WTC11 (cell line): Measurements from ENCODE around the gene PCDH9. TPM values are rescaled to one million over a fixed set of nuclear protein-coding genes. Genes with fewer than 3 reads are reported as not detected.

Source experiments
- ATAC-seq: fragments of 200-7000 bp; cut with Tn5 transposase; 2 replicates; pipeline ENCODE4 v1.10.0; 2021; ENCODE audit warnings: mild to moderate bottlenecking, moderate library complexity
- CTCF ChIA-PET: fragments of 300-600 bp; sonication (Branson Sonifier 250); formaldehyde crosslinking; loops from one replicate; lab custom pipeline; 2021; ENCODE audit warnings: antibody characterized with exemption; lab: Charles Lee
- POLR2A ChIA-PET: fragments of 350-600 bp; sonication (Branson Sonifier 250); formaldehyde crosslinking; loops from one replicate; lab custom pipeline; 2021; ENCODE audit warnings: antibody characterized with exemption; lab: Charles Lee
- DNase-seq: peaks from one replicate; pipeline ENCODE4 v3.0.0; 2021; ENCODE audit warnings: low spot score
- H3K27ac Mint-ChIP-seq: 2 replicates; pipeline ENCODE4 v1.8.0; 2021; ENCODE audit warnings: mixed read lengths
- H3K27me3 Mint-ChIP-seq: 2 replicates; pipeline ENCODE4 v1.8.0; 2021; ENCODE audit warnings: low read depth, mild to moderate bottlenecking, moderate library complexity, mixed read lengths
- H3K36me3 Mint-ChIP-seq: 2 replicates; pipeline ENCODE4 v1.8.0; 2021; ENCODE audit warnings: mixed read lengths
- H3K4me1 Mint-ChIP-seq: 2 replicates; pipeline ENCODE4 v1.8.0; 2022; ENCODE audit warnings: mixed read lengths
- H3K4me3 Mint-ChIP-seq: 2 replicates; pipeline ENCODE4 v1.8.0; 2021; ENCODE audit warnings: mild to moderate bottlenecking, moderate library complexity, mixed read lengths
- H3K9me3 Mint-ChIP-seq: 2 replicates; pipeline ENCODE4 v1.8.0; 2021; ENCODE audit warnings: mixed read lengths
- GRHL2 ChIP-seq: fragments of 250-450 bp; sonication (Bioruptor Pico); IDR thresholded peaks from 2 replicates; pipeline ENCODE4 v1.8.0; 2022; ENCODE audit warnings: mild to moderate bottlenecking, moderate library complexity; ENCODE audit not compliant: insufficient replicate concordance, severe bottlenecking
- NFYB ChIP-seq: sonication (generic); formaldehyde crosslinking; conservative IDR thresholded peaks from 2 replicates; pipeline ENCODE4 v1.8.0; 2022; ENCODE audit warnings: low read depth, missing genetic modification reagents
- NR3C1 ChIP-seq: sonication (generic); formaldehyde crosslinking; conservative IDR thresholded peaks from 2 replicates; pipeline ENCODE4 v1.8.1; 2023; ENCODE audit warnings: low read depth, mild to moderate bottlenecking, missing genetic modification reagents
- PRRX2 ChIP-seq: fragments of 250-450 bp; sonication (Bioruptor Pico); IDR thresholded peaks from 2 replicates; pipeline ENCODE4 v1.8.0; 2021; ENCODE audit warnings: mild to moderate bottlenecking
- RELA ChIP-seq: sonication (generic); formaldehyde crosslinking; IDR thresholded peaks from 2 replicates; pipeline ENCODE4 v1.8.1; 2022; ENCODE audit warnings: missing genetic modification reagents, mild to moderate bottlenecking, borderline replicate concordance
- RORB ChIP-seq: fragments of 250-450 bp; sonication (Bioruptor Pico); IDR thresholded peaks from 2 replicates; pipeline ENCODE4 v1.9.0; 2021; ENCODE audit warnings: mild to moderate bottlenecking
- SMAD3 ChIP-seq: sonication (generic); formaldehyde crosslinking; IDR thresholded peaks from 2 replicates; pipeline ENCODE4 v1.8.0; 2022; ENCODE audit warnings: missing genetic modification reagents, mild to moderate bottlenecking, borderline replicate concordance
- TEAD1 ChIP-seq: sonication (generic); formaldehyde crosslinking; IDR thresholded peaks from 2 replicates; pipeline ENCODE4 v1.8.0; 2022; ENCODE audit warnings: mild to moderate bottlenecking, missing genetic modification reagents
- TEAD4 ChIP-seq: sonication (generic); formaldehyde crosslinking; IDR thresholded peaks from 2 replicates; pipeline ENCODE4 v1.8.0; 2022; ENCODE audit warnings: mild to moderate bottlenecking, missing genetic modification reagents
- ZNF263 ChIP-seq: sonication (generic); formaldehyde crosslinking; IDR thresholded peaks from 2 replicates; pipeline ENCODE4 v1.8.1; 2022; ENCODE audit warnings: low read depth, mild to moderate bottlenecking, moderate library complexity, missing genetic modification reagents
- ZNF317 ChIP-seq: sonication (generic); formaldehyde crosslinking; IDR thresholded peaks from 2 replicates; pipeline ENCODE4 v1.8.1; 2023; ENCODE audit warnings: low read depth, mild to moderate bottlenecking, moderate library complexity, missing genetic modification reagents, borderline replicate concordance
- ZNF416 ChIP-seq: fragments of 250-450 bp; sonication (Bioruptor Pico); IDR thresholded peaks from 2 replicates; pipeline ENCODE4 v1.9.0; 2021; ENCODE audit warnings: mild to moderate bottlenecking, inconsistent platforms
- total RNA-seq: library from RNA; stranded (reverse); gene quantifications from 3 replicates; pipeline ENCODE4 v1.2.3, GENCODE V29; 2021
- TF ChIP-seq, protein P1 (sequence below): sonication (generic); formaldehyde crosslinking; IDR thresholded peaks from 2 replicates; pipeline ENCODE4 v1.8.1; 2023; ENCODE audit warnings: mild to moderate bottlenecking, missing genetic modification reagents, moderate library complexity
- TF ChIP-seq, protein P2 (sequence below): sonication (generic); formaldehyde crosslinking; IDR thresholded peaks from 2 replicates; pipeline ENCODE4 v1.8.1; 2023; ENCODE audit warnings: mild to moderate bottlenecking, missing genetic modification reagents
- TF ChIP-seq, protein P3 (sequence below): sonication (generic); formaldehyde crosslinking; conservative IDR thresholded peaks from 2 replicates; pipeline ENCODE4 v1.8.1; 2022; ENCODE audit warnings: mild to moderate bottlenecking, missing genetic modification reagents
- TF ChIP-seq, protein P4 (sequence below): sonication (generic); formaldehyde crosslinking; IDR thresholded peaks from 2 replicates; pipeline ENCODE4 v1.8.1; 2023; ENCODE audit warnings: mild to moderate bottlenecking, moderate library complexity, missing genetic modification reagents
- TF ChIP-seq, protein P5 (sequence below): sonication (generic); formaldehyde crosslinking; IDR thresholded peaks from 2 replicates; pipeline ENCODE4 v1.8.0; 2023; ENCODE audit warnings: mild to moderate bottlenecking, missing genetic modification reagents
- TF ChIP-seq, protein P6 (sequence below): fragments of 250-450 bp; sonication (Bioruptor Pico); IDR thresholded peaks from 2 replicates; pipeline ENCODE4 v1.9.0; 2021; ENCODE audit warnings: mild to moderate bottlenecking
- TF ChIP-seq, protein P7 (sequence below): sonication (generic); formaldehyde crosslinking; IDR thresholded peaks from 2 replicates; pipeline ENCODE4 v1.8.0; 2023; ENCODE audit warnings: missing genetic modification reagents, mild to moderate bottlenecking, borderline replicate concordance

Gene PCDH9
- total RNA-seq, 1 experiment from 2014 or later, result 0.48 TPM

DNA sequence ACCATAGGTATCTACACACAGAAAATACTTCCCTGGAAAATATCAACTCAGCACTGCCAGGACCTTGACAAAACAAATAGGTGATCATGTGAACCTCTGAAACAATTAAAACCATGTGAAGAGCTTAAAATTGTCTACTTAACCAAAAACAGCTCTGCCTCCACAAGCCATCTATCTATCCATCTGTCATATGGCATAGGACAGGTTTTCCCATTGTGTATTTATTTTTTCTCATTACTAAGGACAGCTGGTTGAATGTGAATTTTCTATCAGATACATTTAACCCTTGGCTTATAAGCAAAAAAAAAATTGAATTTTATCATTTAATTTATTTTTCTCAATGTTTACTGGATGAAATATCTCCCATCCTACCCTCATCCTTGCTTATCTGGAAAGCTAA, 279.5 kb downstream of the PCDH9 start:
- H3K9me3 Mint-ChIP-seq, result no peaks in the 10 kb centered on the region
- ATAC-seq (no peak), DNase-seq (no peak)
- CTCF ChIA-PET, result interaction anchor here (1.1 kb wide), 1 partner anchor 44 kb away, joined by 4 read pairs; no protein-coding TSS in a partner anchor
- TF ChIP-seq, protein P1, sequence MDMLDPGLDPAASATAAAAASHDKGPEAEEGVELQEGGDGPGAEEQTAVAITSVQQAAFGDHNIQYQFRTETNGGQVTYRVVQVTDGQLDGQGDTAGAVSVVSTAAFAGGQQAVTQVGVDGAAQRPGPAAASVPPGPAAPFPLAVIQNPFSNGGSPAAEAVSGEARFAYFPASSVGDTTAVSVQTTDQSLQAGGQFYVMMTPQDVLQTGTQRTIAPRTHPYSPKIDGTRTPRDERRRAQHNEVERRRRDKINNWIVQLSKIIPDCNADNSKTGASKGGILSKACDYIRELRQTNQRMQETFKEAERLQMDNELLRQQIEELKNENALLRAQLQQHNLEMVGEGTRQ, result no peak
- TF ChIP-seq PRRX2 (CRISPR knock-in tag) (no peak), ZNF263 (no peak), TEAD4 (CRISPR knock-in tag) (no peak), RELA (CRISPR knock-in tag) (no peak), ZNF317 (CRISPR knock-in tag) (no peak), RORB (no peak), NFYB (CRISPR knock-in tag) (no peak), SMAD3 (no peak)
- TF ChIP-seq, protein P2, sequence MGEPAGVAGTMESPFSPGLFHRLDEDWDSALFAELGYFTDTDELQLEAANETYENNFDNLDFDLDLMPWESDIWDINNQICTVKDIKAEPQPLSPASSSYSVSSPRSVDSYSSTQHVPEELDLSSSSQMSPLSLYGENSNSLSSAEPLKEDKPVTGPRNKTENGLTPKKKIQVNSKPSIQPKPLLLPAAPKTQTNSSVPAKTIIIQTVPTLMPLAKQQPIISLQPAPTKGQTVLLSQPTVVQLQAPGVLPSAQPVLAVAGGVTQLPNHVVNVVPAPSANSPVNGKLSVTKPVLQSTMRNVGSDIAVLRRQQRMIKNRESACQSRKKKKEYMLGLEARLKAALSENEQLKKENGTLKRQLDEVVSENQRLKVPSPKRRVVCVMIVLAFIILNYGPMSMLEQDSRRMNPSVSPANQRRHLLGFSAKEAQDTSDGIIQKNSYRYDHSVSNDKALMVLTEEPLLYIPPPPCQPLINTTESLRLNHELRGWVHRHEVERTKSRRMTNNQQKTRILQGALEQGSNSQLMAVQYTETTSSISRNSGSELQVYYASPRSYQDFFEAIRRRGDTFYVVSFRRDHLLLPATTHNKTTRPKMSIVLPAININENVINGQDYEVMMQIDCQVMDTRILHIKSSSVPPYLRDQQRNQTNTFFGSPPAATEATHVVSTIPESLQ (CRISPR knock-in tag), result no peak
- TF ChIP-seq, protein P3, sequence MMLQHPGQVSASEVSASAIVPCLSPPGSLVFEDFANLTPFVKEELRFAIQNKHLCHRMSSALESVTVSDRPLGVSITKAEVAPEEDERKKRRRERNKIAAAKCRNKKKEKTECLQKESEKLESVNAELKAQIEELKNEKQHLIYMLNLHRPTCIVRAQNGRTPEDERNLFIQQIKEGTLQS (CRISPR knock-in tag), result no peak
- TF ChIP-seq, all 79 proteins: peak for 0
- H3K36me3 Mint-ChIP-seq, result no peaks in the 10 kb centered on the region
- peak overlapping the region; percentile 84; the same call in 1 of the 2 replicates for H3K27ac Mint-ChIP-seq
- peaks cover 53% of the 10 kb centered on the region for H3K4me1 Mint-ChIP-seq
- H3K27me3 Mint-ChIP-seq, result no peaks in the 10 kb centered on the region; the same call in 1 of the 2 replicates
- no peak overlapping the region for H3K4me3 Mint-ChIP-seq
- POLR2A ChIA-PET, result no interaction called here

DNA sequence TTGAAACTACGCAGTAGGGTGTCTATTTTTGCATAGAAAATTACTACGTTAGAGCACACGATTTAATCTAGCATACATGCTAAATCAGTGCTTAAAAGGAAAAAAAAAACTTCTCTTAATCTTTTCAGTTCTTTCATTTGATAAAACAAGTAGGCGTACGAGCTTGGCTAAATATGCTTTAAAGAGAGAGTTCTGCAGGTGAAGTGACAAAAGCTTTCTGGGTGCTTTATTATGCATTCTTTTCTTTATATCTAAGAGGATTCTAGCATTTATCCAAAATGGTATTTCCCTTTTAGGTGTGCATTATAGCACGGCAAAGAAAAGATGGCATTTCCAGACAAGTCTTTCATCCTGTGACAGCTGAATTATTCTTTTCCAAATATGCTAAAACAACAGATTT, 281.2 kb downstream of the PCDH9 start:
- H3K4me1 Mint-ChIP-seq, result peaks cover 49% of the 10 kb centered on the region
- no peaks in the 10 kb centered on the region for H3K9me3 Mint-ChIP-seq
- H3K27ac Mint-ChIP-seq, result no peak overlapping the region; the same call in 1 of the 2 replicates
- ChIA-PET POLR2A (no interaction called here), CTCF (no interaction called here)
- DNase-seq (no peak), ATAC-seq (no peak)
- H3K36me3 Mint-ChIP-seq, result no peaks in the 10 kb centered on the region
- no peaks in the 10 kb centered on the region for H3K27me3 Mint-ChIP-seq
- no peak overlapping the region for H3K4me3 Mint-ChIP-seq
- no peak for TF ChIP-seq GRHL2 (CRISPR knock-in tag)
- TF ChIP-seq, protein P4, sequence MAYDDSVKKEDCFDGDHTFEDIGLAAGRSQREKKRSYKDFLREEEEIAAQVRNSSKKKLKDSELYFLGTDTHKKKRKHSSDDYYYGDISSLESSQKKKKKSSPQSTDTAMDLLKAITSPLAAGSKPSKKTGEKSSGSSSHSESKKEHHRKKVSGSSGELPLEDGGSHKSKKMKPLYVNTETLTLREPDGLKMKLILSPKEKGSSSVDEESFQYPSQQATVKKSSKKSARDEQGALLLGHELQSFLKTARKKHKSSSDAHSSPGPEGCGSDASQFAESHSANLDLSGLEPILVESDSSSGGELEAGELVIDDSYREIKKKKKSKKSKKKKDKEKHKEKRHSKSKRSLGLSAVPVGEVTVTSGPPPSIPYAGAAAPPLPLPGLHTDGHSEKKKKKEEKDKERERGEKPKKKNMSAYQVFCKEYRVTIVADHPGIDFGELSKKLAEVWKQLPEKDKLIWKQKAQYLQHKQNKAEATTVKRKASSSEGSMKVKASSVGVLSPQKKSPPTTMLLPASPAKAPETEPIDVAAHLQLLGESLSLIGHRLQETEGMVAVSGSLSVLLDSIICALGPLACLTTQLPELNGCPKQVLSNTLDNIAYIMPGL (CRISPR knock-in tag), result no peak
- no peak for TF ChIP-seq ZNF263
- TF ChIP-seq, protein P5, sequence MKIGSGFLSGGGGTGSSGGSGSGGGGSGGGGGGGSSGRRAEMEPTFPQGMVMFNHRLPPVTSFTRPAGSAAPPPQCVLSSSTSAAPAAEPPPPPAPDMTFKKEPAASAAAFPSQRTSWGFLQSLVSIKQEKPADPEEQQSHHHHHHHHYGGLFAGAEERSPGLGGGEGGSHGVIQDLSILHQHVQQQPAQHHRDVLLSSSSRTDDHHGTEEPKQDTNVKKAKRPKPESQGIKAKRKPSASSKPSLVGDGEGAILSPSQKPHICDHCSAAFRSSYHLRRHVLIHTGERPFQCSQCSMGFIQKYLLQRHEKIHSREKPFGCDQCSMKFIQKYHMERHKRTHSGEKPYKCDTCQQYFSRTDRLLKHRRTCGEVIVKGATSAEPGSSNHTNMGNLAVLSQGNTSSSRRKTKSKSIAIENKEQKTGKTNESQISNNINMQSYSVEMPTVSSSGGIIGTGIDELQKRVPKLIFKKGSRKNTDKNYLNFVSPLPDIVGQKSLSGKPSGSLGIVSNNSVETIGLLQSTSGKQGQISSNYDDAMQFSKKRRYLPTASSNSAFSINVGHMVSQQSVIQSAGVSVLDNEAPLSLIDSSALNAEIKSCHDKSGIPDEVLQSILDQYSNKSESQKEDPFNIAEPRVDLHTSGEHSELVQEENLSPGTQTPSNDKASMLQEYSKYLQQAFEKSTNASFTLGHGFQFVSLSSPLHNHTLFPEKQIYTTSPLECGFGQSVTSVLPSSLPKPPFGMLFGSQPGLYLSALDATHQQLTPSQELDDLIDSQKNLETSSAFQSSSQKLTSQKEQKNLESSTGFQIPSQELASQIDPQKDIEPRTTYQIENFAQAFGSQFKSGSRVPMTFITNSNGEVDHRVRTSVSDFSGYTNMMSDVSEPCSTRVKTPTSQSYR, result no peak
- TF ChIP-seq NR3C1 (CRISPR knock-in tag), result no peak
- TF ChIP-seq, protein P6, sequence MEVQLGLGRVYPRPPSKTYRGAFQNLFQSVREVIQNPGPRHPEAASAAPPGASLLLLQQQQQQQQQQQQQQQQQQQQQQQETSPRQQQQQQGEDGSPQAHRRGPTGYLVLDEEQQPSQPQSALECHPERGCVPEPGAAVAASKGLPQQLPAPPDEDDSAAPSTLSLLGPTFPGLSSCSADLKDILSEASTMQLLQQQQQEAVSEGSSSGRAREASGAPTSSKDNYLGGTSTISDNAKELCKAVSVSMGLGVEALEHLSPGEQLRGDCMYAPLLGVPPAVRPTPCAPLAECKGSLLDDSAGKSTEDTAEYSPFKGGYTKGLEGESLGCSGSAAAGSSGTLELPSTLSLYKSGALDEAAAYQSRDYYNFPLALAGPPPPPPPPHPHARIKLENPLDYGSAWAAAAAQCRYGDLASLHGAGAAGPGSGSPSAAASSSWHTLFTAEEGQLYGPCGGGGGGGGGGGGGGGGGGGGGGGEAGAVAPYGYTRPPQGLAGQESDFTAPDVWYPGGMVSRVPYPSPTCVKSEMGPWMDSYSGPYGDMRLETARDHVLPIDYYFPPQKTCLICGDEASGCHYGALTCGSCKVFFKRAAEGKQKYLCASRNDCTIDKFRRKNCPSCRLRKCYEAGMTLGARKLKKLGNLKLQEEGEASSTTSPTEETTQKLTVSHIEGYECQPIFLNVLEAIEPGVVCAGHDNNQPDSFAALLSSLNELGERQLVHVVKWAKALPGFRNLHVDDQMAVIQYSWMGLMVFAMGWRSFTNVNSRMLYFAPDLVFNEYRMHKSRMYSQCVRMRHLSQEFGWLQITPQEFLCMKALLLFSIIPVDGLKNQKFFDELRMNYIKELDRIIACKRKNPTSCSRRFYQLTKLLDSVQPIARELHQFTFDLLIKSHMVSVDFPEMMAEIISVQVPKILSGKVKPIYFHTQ, result no peak
- TF ChIP-seq ZNF416 (CRISPR knock-in tag), result no peak
- TF ChIP-seq, protein P7, sequence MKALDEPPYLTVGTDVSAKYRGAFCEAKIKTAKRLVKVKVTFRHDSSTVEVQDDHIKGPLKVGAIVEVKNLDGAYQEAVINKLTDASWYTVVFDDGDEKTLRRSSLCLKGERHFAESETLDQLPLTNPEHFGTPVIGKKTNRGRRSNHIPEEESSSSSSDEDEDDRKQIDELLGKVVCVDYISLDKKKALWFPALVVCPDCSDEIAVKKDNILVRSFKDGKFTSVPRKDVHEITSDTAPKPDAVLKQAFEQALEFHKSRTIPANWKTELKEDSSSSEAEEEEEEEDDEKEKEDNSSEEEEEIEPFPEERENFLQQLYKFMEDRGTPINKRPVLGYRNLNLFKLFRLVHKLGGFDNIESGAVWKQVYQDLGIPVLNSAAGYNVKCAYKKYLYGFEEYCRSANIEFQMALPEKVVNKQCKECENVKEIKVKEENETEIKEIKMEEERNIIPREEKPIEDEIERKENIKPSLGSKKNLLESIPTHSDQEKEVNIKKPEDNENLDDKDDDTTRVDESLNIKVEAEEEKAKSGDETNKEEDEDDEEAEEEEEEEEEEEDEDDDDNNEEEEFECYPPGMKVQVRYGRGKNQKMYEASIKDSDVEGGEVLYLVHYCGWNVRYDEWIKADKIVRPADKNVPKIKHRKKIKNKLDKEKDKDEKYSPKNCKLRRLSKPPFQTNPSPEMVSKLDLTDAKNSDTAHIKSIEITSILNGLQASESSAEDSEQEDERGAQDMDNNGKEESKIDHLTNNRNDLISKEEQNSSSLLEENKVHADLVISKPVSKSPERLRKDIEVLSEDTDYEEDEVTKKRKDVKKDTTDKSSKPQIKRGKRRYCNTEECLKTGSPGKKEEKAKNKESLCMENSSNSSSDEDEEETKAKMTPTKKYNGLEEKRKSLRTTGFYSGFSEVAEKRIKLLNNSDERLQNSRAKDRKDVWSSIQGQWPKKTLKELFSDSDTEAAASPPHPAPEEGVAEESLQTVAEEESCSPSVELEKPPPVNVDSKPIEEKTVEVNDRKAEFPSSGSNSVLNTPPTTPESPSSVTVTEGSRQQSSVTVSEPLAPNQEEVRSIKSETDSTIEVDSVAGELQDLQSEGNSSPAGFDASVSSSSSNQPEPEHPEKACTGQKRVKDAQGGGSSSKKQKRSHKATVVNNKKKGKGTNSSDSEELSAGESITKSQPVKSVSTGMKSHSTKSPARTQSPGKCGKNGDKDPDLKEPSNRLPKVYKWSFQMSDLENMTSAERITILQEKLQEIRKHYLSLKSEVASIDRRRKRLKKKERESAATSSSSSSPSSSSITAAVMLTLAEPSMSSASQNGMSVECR (CRISPR knock-in tag), result no peak
- no peak for TF ChIP-seq TEAD1 (CRISPR knock-in tag)
- no peak for TF ChIP-seq NFYB (CRISPR knock-in tag)
